Chondrocyte (in vitro differentiated cells): ENCODE data around the gene JPT2. TPM values are rescaled to one million over a fixed set of nuclear protein-coding genes. Genes with fewer than 3 reads are reported as not detected.

Experiments
- DNase-seq: peaks from one replicate; pipeline ENCODE4 v3.0.0; 2021; ENCODE audit warnings: mixed read lengths, low spot score
- H3K27ac Mint-ChIP-seq: one replicate; pipeline ENCODE4 v1.8.0; 2021; ENCODE audit warnings: mild to moderate bottlenecking, moderate library complexity, mixed read lengths; ENCODE audit not compliant: unreplicated experiment
- H3K27me3 Mint-ChIP-seq: 2 replicates; pipeline ENCODE4 v1.8.0; 2021; ENCODE audit warnings: low read depth, mixed read lengths
- H3K36me3 Mint-ChIP-seq: 2 replicates; pipeline ENCODE4 v1.8.0; 2021; ENCODE audit warnings: low read depth, mixed read lengths
- H3K4me1 Mint-ChIP-seq: 2 replicates; pipeline ENCODE4 v1.8.0; 2021; ENCODE audit warnings: low read depth, mild to moderate bottlenecking, mixed read lengths
- H3K4me3 Mint-ChIP-seq: one replicate; pipeline ENCODE4 v1.8.0; 2021; ENCODE audit warnings: mild to moderate bottlenecking, moderate library complexity, mixed read lengths; ENCODE audit not compliant: unreplicated experiment
- H3K9me3 Mint-ChIP-seq: 2 replicates; pipeline ENCODE4 v1.8.0; 2021; ENCODE audit warnings: low read depth, mixed read lengths
- CTCF ChIP-seq: fragments of 200-600 bp; sonication (generic); IDR thresholded peaks from 2 replicates; pipeline ENCODE4 v1.5.0; 2021; ENCODE audit warnings: antibody characterized with exemption, mild to moderate bottlenecking, moderate library complexity
- microRNA-seq: library from miRNA; unstranded; fragments of <30 nt; microRNA quantifications from one replicate; pipeline ENCODE4 v1.2.0, GENCODE V29; 2020; ENCODE audit warnings: borderline number of aligned reads
- total RNA-seq: library from RNA; stranded (reverse); gene quantifications from 3 replicates; pipeline ENCODE4 v1.2.1, GENCODE V29; 2021

The JPT2 gene
- total RNA-seq, 1 donor from 2014 or later = 63.0 TPM

DNA sequence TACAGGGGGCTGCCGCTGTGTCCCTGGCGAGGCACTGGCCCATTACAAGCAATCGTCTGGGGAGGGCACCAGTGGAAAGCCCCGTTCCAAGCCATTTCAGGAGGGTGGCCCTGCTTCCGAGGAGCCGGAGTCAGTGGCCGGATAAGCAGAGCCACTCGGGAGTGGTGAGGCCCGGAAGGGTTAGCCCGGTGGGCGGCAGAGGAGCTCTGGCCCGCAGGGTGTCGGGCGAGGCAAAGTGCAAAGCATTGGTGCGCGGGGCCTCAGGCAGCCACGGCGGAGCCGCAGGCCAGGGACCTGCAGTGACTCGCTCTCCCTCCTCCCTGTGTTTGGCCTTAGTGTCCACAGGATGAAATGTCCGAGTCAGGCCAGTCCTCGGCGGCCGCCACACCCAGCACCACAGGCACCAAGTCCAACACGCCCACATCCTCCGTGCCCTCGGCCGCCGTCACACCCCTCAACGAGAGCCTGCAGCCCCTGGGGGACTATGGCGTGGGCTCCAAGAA lies 68.7 kb downstream of the JPT2 start:
- Mint-ChIP-seq H3K27ac (peak overlapping the region; percentile 94), H3K4me1 (peaks cover 29% of the 10 kb centered on the region), H3K27me3 (no peaks in the 10 kb centered on the region), H3K4me3 (no peak overlapping the region), H3K36me3 (peaks cover 12% of the 10 kb centered on the region), H3K9me3 (no peaks in the 10 kb centered on the region)
- peak; percentile 88 for DNase-seq
- no peak for TF ChIP-seq CTCF

- H3K9me3 Mint-ChIP-seq = no peaks in the 10 kb centered on the region
- peaks cover 19% of the 10 kb centered on the region for H3K36me3 Mint-ChIP-seq
- H3K27ac Mint-ChIP-seq = no peak overlapping the region
- no peaks in the 10 kb centered on the region for H3K27me3 Mint-ChIP-seq
- H3K4me3 Mint-ChIP-seq = no peak overlapping the region
- no peak for DNase-seq
- H3K4me1 Mint-ChIP-seq = peaks cover 29% of the 10 kb centered on the region
- TF ChIP-seq CTCF = no peak
Observed at GRCh38 chr16:1747934-1748333, 69.9 kb downstream of the JPT2 start.

DNA sequence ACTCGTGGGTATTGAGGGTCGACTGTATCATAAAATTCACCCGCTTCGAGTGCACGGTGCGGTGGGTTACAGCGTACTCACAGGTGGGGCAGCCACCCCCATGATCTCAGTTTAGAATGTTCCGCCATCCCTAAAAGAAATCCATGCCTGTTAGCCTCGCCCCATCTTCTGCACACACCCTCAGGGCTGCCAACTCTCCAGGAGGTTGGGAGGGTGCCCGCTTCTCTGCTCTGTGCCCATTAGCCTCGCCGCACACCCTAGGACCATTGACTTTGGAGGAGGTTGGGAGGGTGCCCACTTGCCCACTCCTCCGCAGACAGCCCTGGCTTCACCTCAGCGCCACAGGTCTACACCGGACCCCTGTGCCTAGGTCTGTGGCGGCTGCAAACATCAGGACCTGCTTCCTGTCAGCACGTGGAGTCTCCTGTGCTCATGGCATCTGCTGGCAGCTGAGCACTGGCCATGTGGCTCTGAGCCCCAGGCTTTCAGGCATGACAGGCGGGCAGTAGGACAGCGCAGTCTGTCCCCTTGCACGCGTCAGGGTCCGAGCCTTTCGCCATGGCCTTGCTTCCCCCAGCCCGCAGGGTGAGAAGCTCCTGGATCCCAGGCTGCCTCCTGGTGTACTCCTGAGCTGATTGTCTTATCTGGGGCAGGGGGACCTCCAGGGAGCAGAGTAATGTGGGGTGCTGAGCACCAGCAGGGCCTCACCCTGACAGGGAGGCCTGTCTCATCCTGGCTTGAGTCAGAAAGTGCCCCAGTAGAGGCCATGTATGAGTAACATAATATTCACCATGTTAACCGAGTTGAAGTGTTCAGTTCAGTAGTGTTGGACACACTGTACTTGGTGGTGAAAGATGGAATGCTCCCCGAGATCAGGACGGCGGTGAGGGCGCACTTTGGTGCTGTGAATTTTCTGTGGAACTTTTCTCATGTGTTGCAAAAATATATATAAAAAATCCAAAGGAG lies 71.4 kb downstream of the JPT2 start:
- no peak for DNase-seq
- Mint-ChIP-seq H3K4me3 (no peak overlapping the region), H3K27ac (no peak overlapping the region), H3K9me3 (no peaks in the 10 kb centered on the region), H3K36me3 (peaks cover 19% of the 10 kb centered on the region), H3K27me3 (no peaks in the 10 kb centered on the region), H3K4me1 (peaks cover 26% of the 10 kb centered on the region)
- no peak for TF ChIP-seq CTCF

Small RNA genes within 50 kb of the gene (microRNA-seq; reads per million reads assigned to microRNA genes)
- 2.8 reads per million for gene MIR3177

Other genes starting within 250 kb of the JPT2 start
- gene PERCC1, start 247.2 kb upstream of the JPT2 start, total RNA-seq = not detected in 3 replicates
- 0.51 to 2.0 TPM (median 1.3 TPM) in 3 replicates for gene CCDC154, start 233.7 kb upstream of the JPT2 start, total RNA-seq
- 81.7 to 97.0 TPM (median 95.2 TPM) in 3 replicates for gene CLCN7, start 203.3 kb upstream of the JPT2 start, total RNA-seq
- not detected in 3 replicates for gene PTX4, start 189.3 kb upstream of the JPT2 start, total RNA-seq
- 19.3 to 30.9 TPM (median 21.7 TPM) in 3 replicates for gene TELO2, start 184.9 kb upstream of the JPT2 start, total RNA-seq
- gene TMEM204, start 144.6 kb upstream of the JPT2 start, total RNA-seq = 2.9 to 9.7 TPM (median 8.4 TPM) in 3 replicates
- 15.0 to 23.2 TPM (median 17.8 TPM) in 3 replicates for gene IFT140, start 66.2 kb upstream of the JPT2 start, total RNA-seq
- gene CRAMP1, start 65.9 kb upstream of the JPT2 start, total RNA-seq = 17.8 to 21.2 TPM (median 20.5 TPM) in 3 replicates
- 53.8 to 66.0 TPM (median 56.4 TPM) in 3 replicates for gene MAPK8IP3, start 27.9 kb downstream of the JPT2 start, total RNA-seq
- gene NME3, start 93.3 kb downstream of the JPT2 start, total RNA-seq = 51.0 to 62.9 TPM (median 53.8 TPM) in 3 replicates
- gene EME2, start 94.5 kb downstream of the JPT2 start, total RNA-seq = 16.9 to 28.4 TPM (median 19.7 TPM) in 3 replicates
- 54.5 to 78.7 TPM (median 60.4 TPM) in 3 replicates for gene MRPS34, start 94.9 kb downstream of the JPT2 start, total RNA-seq
- 30.8 to 32.1 TPM (median 31.5 TPM) in 3 replicates for gene SPSB3, start 104.3 kb downstream of the JPT2 start, total RNA-seq
- 36.5 to 46.0 TPM (median 40.7 TPM) in 3 replicates for gene NUBP2, start 104.7 kb downstream of the JPT2 start, total RNA-seq
- 0.12 to 0.31 TPM in 2 of 3 replicates, not detected in the other for gene IGFALS, start 115.4 kb downstream of the JPT2 start, total RNA-seq
- gene HAGH, start 148.5 kb downstream of the JPT2 start, total RNA-seq = 46.5 to 56.7 TPM (median 55.1 TPM) in 3 replicates
- 25.8 to 27.1 TPM (median 25.9 TPM) in 3 replicates for gene FAHD1, start 148.9 kb downstream of the JPT2 start, total RNA-seq
- 1.1 to 1.3 TPM (median 1.2 TPM) in 3 replicates for gene MEIOB, start 193.9 kb downstream of the JPT2 start, total RNA-seq
- not detected in 3 replicates for gene HS3ST6, start 240.1 kb downstream of the JPT2 start, total RNA-seq